ENCODE results near the gene KIF26A.

The KIF26A gene

DNA sequence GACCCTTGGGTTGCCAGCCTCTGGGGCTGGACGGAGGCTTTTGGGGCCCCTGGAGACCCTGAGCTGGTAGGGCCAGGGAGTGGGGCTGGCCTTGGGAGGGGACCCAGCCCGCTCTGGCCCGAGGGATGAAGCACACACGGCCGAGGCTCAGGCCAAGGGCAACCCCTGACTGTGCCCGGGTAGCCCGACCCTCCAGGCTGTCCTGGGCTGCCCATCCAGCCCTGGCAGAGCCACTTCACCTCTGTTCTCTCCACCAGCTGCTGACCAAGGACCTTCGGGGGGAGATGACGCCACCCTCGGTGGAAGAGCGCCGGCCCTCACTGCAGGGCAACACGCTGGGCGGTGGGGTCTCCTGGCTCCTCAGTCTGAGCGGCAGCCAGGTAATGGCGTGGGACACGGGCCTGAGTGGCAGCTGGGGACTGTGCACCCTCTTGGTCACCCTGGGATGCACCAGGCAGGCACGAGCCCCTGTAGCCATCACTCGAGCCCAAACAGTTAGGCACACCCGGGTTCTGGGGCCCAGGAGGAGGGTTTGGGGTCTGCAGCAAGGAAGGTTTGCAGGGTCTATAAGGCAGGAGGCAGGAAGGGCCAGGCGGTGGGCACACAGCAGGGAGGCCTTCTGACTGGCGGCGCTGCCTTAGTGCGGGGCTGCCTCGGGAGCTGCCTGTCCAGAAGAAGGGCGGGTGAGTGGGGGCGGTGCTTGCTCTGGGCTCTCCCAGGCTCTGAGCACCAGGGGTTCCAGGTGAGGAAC lies 33.1 kb upstream of the KIF26A start:
- no peak for TF ChIP-seq GATA2 (IDR thresholded peaks at IDR 0.05; ENCODE audit: low read depth, low read length)
- no peak for TF ChIP-seq GATA3 (IDR thresholded peaks at IDR 0.05; ENCODE audit: low read depth, low read length)

DNA sequence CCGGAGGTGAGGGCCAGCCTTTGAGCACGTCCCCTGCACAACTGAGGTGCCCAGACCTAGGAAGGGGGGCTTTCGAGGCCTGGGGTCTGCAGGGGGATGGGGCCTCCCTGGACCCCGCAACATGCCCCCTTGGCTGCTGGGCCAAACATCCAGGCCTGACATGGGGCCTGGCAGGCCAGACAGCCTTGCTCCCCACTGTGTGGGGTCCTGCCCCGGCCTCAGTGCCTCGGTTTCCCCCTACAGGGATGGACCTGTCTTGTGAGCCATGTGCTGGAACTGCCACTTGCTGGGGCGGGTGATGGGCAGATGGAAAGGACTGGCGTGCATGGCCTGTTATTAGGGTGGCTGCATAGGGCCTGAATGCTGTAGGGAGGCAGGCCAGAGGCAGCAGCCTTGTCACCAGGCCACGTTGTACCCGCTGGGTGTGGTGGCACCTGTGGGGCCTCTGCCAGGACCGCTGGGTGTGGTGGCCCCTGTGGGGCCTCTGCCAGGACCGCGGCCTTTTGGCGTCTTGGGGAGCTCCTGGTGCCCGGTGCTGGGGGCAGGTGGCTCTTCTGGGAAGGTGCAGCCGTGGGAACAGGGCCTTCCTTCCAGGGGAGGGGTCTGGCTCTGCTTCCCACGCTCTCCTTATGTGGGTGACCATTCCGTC lies 32.4 kb upstream of the KIF26A start:
- TF ChIP-seq GATA2 (IDR thresholded peaks at IDR 0.05; ENCODE audit: low read depth, low read length) (no peak), GATA3 (IDR thresholded peaks at IDR 0.05; ENCODE audit: low read depth, low read length) (no peak)

DNA sequence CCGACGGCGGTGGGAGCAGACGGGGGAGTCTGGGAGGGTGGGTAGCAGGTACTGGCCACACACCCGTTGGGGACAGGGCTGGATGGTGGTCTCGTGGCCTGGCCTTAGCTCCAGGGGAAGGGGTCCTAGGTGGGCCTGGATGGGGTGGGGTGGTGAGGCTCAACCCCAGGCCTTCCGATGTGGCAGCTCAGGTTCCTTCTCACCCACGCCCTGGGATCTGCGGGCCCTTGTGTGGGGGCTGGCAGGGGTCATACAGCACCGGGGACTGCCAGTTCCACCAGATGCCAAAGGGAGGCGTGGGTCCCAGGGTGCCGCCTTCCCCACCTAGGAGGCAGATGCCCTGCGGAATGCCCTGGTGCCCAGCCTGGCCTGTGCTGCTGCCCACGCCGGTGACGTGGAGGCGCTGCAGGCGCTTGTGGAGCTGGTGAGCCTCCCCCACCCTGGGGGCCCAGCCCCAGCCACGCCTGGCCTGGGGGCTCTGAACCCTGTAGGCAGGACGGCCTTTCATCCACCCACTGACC lies 31.9 kb upstream of the KIF26A start:
- TF ChIP-seq GATA3 (IDR thresholded peaks at IDR 0.05; ENCODE audit: low read depth, low read length) = no peak
- TF ChIP-seq GATA2 (IDR thresholded peaks at IDR 0.05; ENCODE audit: low read depth, low read length) = no peak

DNA sequence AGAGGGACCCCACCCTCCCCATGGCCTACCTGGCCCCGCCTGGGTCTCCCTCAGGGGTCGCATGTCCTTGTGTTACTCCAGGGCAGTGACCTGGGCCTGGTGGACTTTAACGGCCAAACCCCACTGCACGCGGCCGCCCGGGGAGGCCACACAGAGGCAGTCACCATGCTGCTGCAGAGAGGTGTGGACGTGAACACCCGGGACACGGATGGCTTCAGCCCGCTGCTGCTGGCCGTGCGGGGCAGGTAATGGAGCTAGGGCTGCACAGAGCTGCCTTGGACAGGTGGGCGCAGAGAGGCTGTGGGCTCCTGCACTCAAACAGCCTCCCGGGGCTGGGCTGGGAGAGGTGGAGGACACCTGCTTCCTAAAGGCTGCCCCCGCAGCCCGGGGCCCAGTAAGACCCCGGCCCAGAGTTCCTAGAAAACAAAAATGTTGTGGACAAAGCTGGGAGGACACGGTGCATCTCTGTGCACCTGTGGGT lies 31.2 kb upstream of the KIF26A start:
- TF ChIP-seq GATA3 (IDR thresholded peaks at IDR 0.05; ENCODE audit: low read depth, low read length) (no peak), GATA2 (IDR thresholded peaks at IDR 0.05; ENCODE audit: low read depth, low read length) (no peak)

DNA sequence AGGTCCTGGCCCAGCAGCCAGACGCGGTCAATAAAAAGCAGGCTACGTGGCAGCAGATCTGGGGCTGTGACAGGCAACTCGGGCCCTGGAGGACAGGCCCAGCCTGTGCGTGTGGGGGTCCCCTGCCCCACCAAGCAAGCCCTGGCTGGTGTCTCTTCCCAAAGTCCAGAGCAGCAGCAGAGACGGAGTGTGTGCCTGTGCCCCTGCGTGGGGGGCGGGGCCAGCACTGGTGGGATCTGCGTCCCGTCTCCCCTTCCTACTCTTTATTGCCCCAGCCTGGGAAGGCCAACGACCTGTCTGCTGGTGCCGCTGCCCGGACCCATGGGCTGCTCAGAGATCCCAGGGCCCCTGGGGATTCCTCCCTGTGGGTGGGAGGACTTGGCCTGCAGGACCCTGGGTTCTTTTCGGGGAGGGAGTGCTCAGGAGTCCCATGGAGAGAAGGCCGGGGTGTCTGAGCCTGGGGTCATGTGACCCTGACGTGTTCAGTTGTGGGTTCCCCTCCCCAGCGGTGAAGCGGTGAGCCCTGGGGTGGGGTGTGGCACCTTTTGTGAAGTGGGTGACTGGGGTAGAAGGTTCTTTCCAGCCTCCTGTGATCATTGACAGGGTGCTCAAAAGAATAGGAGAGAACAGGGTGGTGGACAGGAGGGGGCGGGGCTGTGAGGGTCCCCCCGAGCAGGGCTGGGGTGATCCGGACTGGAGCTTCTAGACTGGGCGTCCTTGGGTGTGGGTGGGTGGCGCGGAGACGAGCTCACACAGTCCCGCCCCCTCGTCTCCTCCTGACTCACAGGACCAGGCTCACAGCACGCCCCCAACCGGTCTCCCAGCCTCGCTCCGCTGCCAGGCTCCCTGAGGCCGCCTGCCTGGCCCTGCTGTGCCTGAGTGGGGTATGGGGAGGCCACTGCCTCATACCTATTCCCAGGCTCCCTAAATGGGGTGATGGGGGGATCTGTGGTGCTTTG lies 30.5 kb upstream of the KIF26A start:
- TF ChIP-seq GATA2 (IDR thresholded peaks at IDR 0.05; ENCODE audit: low read depth, low read length) (no peak), GATA3 (IDR thresholded peaks at IDR 0.05; ENCODE audit: low read depth, low read length) (no peak)

DNA sequence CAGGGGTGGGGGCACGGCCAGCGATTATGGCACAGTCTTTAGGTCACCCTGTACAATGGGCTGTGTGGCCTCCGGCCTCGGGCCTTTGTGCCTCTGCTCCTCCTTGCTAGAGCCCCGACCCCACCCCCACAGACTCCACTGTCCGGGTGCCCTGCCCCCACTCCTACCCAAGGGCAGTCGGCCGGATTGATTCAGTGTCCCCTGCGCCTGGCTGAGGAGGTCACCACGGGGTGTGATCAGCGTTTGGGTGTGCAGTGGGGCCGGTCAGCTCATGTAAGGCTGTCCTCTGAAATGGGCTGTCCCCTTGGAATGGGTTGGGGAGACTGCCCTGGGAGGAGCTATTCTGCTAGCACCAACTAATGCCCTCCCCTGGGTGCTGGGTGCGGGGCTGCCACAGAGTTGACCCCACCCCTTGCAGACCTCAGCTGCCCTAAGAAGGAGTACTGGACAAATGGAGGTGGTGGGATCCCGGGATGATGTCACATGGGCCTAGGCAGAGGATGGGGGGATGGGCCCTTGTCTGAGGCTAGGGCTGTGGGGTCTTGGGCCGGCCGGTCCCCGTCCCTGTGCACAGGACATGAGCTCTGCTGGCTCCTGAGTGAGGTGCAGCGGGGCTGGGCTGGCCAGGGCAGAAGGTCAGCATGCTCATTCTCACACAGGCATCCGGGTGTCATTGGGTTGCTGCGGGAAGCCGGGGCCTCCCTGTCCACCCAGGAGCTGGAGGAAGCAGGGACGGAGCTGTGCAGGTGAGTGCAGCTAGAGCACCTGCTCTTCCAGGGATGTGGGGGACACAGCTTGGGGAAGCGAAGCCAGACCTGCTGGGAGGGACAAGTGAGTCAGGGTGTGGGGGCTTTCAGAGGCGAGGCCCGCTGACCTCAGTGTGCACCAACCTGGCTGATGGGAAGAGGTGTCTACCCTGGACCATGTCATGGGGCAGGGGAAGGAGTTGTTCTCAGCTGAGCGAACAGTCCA lies 29.5 kb upstream of the KIF26A start:
- TF ChIP-seq GATA2 (IDR thresholded peaks at IDR 0.05; ENCODE audit: low read depth, low read length) (no peak), GATA3 (IDR thresholded peaks at IDR 0.05; ENCODE audit: low read depth, low read length) (no peak)

DNA sequence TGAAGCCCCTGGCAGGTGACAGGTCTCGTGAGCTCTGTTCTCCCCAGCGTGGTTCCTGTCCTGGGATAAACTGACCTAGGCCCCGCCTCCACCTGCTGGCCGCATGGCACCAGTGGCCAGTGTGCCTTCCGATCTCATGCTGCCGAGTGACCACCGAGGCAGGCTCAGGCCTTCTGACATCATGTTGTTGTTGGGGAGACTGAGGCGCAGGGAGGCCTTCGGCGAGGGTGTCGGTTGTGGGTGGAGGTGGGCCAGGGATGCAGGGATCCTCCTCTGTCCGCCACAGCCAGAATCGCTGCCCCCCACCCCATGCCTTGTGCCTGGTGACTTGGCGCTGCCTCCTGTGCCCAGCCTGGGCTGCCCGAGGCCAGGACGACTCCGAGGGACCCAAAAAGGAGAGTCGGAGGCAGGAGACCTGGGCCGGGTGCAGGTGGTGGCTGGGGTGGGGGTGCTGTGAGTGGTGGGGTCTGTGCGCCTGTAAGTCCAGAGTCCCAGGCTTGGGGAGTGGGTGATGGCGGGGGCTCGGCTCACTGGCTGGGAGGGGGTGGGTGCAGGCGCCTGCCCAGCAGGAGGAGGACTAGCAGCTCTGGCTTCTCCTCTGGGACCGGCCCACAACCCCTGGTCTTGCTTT lies 28.5 kb upstream of the KIF26A start:
- TF ChIP-seq GATA2 (IDR thresholded peaks at IDR 0.05; ENCODE audit: low read depth, low read length) (no peak), GATA3 (IDR thresholded peaks at IDR 0.05; ENCODE audit: low read depth, low read length) (no peak)

DNA sequence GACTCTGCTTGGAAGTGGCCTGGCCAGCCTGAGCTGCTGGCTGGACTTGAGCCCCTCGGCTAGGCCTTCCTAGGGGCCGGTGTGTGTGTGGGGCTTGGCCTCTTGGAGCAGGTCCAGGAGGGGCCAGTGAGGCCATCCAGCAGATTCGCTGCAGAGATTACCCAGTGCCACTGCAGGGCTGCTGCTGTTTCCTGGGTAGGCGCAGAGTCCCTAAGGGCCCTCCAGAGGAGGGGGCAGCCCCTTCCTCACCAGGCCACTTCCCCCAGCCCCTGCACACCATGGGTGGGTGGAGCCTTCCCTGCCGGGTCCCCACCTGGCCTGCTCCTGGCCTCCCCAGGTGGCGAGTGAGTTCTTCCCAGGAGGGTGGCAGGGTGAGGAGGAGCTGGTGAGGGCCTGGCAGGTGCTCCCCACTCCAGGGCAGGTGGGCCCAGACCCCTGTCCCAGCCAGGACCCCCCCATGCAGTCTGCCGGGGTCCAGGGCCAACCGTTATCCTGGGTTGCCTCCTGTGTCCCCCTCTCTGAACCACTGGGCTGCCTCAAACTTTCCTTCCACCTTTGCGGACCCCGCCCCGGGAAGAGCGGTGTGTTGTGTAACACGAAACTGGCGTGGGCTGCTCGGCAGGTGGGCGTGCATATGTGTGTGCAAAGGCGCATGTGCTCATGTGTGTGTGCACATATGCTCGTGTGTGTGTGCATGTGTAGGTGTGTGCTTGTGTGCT lies 27.7 kb upstream of the KIF26A start:
- TF ChIP-seq GATA2 (IDR thresholded peaks at IDR 0.05; ENCODE audit: low read depth, low read length) = peak; percentile 98
- TF ChIP-seq GATA3 (IDR thresholded peaks at IDR 0.05; ENCODE audit: low read depth, low read length) = no peak

DNA sequence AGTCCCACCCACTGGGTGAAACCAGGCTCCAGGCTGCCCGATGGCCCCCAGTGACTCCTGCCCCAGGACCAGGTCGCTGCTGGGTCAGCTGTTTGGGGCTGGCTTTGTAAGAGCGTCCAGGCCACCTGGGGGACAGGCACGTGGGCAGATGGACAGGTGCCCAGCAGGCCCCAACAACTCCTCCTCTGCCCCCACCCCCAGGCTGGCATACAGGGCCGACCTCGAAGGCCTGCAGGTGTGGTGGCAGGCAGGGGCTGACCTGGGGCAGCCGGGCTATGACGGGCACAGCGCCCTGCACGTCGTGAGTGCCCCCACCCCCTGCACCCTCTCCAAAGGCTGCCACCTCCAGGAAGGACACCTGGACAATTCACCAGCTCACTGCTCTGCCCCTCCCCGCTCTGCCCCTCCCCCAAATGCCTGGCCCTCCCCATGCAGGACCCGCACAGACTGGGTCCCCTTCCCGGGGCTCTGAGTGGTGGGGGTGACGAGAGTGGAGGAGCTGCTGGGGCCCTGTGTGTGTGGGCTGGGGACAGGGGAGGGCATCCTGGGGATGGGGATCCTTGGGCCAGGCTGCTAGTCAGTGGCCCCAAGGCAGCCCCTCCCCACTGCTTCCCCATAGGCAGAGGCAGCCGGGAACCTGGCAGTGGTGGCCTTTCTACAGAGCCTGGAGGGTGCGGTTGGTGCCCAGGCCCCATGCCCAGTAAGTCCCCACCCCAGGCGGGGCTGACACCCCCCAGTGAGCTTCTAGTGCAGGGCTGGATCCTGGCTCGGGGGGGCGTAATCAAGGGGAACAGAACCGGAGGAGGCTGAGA lies 26.9 kb upstream of the KIF26A start:
- TF ChIP-seq GATA2 (IDR thresholded peaks at IDR 0.05; ENCODE audit: low read depth, low read length) = no peak
- TF ChIP-seq GATA3 (IDR thresholded peaks at IDR 0.05; ENCODE audit: low read depth, low read length) = no peak

DNA sequence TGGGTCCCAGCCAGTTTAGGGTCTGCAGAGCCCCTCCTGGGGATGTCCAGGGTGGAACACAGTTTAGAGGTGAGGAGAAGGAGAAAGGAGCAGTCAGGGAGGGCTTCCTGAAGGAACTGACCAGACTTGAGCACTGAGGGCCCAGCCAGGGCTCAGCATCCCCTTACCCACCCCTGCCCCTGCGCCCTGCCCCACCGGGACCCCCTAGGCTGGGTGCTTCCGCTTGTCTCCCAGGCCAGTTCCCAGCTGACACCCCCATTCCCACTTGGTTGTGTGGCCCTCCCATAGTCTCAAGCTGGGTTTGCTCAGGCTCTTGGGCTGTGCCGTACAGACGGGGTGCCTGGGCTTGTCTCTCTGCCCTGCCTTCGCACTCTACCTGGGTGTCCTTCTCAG lies 26.3 kb upstream of the KIF26A start:
- TF ChIP-seq GATA3 (IDR thresholded peaks at IDR 0.05; ENCODE audit: low read depth, low read length) = no peak
- no peak for TF ChIP-seq GATA2 (IDR thresholded peaks at IDR 0.05; ENCODE audit: low read depth, low read length)

Measured in SH-SY5Y (cell line).